IPS-18c (cell line): ENCODE measurements around the gene GAS7.

Source experiments
- H3K4me3 ChIP-seq: 2 replicates; pipeline ENCODE4 v1.7.0; 2013; ENCODE audit warnings: low read depth, mild to moderate bottlenecking, low read length, moderate library complexity; ENCODE audit not compliant: insufficient read depth
- H3K9me3 ChIP-seq: one replicate; pipeline ENCODE4 v1.6.1; 2013; ENCODE audit warnings: mild to moderate bottlenecking, low read length, moderate library complexity; ENCODE audit not compliant: control insufficient read depth, insufficient read depth

GAS7 gene

DNA sequence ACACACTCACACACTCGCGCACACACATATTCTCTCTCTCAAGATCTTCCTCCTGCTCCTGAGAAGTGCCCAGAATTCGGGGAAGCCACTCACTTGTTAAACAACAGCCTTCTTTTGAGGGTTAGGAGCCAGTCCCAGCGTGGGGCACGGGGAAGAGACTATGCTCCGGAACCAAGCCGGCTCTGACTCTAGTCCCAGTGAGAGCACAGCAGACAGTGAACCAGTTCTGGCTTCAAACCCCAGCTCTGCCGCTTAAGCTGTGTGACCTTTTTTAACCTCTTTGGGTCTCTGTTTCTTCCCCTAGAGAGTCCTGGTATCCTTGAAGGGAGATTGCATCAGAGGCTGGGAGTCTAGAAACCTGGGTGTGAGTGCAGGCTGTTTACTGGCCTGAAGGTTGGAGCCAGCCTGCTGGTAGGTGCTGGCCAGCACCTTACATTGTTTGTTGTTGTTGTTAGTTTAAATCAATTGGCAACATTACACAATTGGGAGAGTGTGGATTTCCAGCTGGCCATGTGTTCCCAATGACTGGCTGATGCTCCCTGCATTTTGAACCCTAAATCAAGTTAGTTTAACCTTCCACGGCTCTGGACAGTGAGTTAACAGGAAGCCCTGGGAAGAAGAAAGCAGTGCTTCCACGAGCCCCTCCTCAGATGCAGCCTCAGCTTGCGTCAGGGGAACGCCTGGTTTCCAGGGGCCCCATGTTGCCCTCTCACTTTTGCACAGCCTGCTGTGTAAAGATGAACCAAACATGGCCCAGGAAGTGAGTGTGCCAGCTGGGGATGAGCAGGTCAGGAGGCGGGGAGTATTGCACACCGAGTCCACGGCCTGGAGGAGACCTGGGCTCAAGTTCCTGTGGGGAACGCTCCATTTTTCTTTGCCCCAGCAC is 71.5 kb downstream of the GAS7 start:
- peaks cover 2% of the 10 kb centered on the region for H3K9me3 ChIP-seq
- H3K4me3 ChIP-seq, result no peak overlapping the region

DNA sequence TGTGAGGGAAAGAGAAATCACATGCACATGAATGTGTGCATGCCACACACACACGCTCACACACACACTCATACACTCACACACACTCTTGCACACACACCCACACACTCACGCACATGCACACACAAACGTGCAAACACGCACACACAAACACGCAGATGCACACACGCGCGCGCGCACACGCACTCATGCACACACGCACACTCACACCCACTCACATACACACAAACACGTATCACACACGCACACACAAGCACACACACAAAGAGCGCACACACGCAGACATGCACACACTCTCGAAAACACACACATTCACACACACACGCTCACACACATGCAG is 72.2 kb downstream of the GAS7 start:
- Histone ChIP-seq H3K4me3 (no peak overlapping the region), H3K9me3 (peaks cover 2% of the 10 kb centered on the region)

DNA sequence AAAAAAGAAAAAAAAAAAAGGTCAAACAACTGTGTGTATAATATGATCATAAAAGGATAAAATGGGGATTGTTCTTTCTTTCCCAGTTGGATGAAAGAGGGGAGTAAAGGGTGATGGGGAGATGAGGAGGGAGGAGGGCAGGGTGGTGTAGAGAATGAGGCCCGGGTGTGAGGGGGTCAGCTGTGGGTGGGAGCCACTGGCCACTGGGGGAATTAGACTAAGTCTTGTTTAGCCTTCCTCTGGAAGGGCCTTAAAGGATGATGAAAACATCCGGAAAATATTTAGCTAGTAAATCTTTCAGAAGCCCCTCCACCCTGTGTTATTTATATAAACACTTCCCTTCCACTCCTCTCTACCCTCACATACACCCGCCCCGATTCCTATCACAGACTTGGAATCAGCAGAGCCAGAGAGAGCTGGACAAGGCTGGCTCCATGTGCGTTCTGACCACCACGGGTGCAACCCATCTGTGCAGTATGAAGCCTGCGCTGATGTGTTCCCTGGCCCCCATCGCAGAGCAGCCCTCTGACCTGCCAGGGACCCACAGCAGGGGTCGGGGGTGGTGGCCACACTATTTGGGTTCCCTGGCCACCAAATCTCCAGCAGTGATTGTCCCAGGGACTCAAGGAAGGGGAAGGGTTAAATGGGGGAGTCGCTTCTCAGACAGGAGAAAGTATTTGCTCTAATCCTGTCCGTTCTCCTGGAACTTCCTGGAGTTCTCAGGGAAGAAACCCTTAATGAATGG is 72.7 kb downstream of the GAS7 start:
- Histone ChIP-seq H3K9me3 (peaks cover 2% of the 10 kb centered on the region), H3K4me3 (no peak overlapping the region)

DNA sequence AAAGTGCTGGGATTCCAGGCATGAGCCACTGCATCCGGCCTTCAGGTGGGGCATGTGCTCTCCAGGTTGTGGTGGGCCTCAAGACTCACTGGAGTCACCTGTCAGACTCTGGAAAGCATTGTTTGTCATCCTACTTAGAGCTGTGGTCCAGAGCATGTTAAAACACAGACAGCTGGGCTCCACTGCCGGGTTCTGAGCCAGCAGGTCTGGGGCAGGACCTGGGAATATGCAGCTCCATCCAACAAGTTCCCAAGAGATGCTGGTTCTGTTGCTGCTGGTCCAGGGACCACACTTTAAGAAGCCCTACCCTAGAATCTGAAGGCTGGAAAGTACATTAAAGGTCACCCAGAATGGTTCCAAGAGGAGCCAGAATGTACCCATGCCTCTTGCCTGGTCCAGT is 75.3 kb downstream of the GAS7 start:
- no peak overlapping the region for H3K4me3 ChIP-seq

DNA sequence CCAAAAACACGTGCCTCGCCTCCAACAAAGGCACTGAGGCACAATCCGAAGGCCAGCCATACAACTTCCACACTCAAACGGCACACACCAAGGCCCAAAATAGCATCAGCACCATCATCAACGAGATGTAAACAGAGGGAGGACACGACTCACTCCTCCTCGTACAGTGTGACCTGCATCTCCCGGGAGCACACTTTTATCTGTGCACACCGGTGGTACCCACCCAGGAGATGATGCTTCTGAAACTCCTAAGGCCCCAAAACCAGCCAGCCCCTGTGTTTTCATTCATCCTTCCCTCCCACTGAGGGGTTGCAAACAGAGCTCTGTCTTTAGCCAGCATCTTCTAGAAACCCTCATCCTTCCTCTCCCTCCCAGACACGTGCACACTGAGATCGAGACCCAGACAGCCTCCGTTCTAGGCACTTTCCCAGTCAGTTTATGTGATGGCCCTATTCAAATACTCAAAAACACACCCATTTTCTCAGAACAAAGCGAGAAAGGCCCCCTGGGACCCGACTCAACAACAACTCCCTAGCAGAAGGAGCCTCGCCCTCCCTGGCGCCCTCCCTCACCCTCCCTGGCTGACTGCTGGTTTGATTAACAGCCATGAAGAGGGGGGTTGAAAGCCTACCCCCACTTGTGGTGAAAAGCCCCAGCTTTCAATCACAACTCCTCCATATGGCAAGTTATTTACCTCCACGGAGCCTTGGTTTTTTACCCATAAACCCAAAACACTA is 76.3 kb downstream of the GAS7 start:
- no peak overlapping the region for H3K4me3 ChIP-seq
- H3K9me3 ChIP-seq, result no peaks in the 10 kb centered on the region

More for the DNA sequence above, 75.3 kb downstream of the GAS7 start:
- H3K9me3 ChIP-seq, result no peaks in the 10 kb centered on the region

DNA sequence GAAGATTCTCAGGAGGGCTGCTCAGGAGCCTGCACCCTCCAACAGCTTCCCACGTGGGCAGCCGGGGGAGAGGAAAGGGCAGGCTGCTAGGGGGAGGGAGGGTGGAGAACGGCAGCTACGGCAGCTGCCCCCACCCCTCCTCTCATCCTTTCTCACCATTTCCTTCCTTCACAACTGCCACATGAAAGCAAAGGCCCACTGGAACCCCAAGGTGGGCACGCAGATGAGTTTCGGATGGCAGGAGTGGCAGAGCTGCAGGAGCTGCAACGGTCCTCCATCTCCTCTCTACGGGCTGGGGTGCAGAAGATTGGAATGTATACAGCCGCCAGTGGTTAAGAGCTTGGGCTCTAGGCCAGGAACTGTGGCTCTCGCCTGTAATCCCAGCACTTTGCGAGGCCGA is 77.7 kb downstream of the GAS7 start:
- Histone ChIP-seq H3K9me3 (no peaks in the 10 kb centered on the region), H3K4me3 (no peak overlapping the region)

DNA sequence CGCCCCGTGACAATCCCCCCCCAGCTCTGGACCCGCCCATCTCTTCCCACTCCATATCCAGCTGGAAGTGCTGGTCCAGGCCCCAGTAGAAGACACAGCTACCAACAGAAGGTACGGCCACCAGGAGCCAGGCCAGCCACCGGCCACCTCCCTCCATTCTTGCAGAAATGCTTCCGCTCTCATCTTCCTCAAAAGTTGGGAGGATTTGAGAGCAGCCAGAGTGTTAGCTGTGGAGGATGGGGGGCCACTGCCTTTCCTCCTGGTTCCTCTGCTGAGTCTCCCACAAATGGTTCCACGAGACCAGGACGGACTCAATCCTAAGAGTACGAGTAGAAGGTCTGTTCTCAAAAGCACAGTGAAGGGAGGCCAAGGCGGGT is 78.3 kb downstream of the GAS7 start:
- H3K9me3 ChIP-seq, result no peaks in the 10 kb centered on the region
- H3K4me3 ChIP-seq, result no peak overlapping the region

DNA sequence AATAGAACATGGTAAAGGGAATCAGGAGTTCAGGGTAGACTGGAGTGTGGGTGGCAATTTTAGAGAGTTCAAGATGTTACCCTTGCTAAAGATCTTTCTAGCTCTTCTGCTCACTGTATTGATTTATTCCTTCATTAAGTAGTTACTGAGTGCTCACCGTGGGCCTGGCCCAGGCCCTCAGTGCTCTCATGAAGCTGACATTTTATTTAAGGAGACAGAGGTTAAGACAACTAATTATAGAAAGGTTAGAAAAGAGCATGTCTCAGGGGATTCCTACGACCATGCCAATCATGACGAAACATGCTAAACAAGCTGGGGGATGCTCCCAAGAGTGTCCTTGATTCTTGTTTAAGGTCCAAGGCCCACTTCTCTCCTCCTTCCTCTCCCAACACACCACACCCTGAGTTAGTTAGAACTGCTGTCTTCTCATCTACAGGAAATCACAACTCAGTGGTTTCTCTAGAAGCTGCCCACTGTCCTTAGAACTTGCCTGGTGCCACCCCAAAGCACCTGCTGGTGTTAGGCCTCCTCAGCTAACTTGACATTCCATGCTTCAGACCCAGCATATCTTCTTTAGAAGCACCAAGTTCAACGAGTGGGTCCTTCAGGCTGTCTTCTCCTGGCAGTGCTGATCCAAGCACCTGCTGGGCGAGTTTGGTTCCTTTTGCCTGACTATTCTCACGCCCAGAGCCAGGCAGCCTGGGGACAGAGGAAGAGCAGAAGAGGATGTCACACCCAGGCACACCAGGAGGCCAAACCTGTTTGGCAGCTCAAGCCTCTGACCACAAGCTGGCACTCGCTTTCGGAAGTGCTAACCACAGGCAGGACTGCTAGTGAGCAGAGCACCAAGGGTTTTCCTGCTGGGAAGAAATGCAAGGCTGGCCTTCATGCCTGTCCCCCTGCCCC is 79.0 kb downstream of the GAS7 start:
- Histone ChIP-seq H3K9me3 (no peaks in the 10 kb centered on the region), H3K4me3 (no peak overlapping the region)

DNA sequence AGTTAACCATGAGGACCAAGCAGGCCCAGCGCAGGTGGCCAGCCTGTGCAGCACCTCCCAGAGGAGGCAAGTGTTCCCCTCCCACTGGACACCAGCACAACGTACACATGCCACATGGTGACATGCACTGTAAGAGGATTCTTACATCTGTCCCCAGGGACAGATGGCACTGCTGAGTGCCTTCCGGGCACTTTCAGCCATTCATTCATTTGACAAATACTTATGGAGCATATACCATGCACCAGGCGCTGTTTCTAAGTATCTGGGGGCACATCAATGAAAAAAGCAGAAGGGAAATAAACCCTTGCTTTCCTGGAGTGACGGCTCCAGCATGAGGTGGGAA is 79.6 kb downstream of the GAS7 start:
- H3K4me3 ChIP-seq, result no peak overlapping the region

DNA sequence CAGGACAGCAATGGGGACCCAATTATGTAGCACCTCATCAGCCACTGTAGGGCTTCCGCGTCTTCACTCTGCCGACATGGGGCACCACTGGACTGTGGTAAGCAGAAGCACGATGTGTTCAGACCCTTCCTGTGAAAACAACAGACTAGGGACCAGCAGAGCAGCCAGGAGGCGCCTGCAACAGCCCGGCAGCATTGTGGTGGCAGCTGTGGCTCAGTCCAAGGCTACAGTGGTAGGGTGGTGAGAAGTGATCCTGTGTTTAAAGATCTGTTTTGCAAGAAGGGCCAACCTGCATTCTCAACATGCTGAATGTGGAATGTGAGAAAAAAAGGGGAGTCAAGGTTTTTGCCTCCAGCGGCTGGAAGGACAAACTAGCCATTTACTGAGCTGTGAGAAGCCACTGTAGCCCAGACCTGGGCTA is 80.8 kb downstream of the GAS7 start:
- H3K9me3 ChIP-seq, result no peaks in the 10 kb centered on the region
- no peak overlapping the region for H3K4me3 ChIP-seq

More for the DNA sequence above, 79.6 kb downstream of the GAS7 start:
- no peaks in the 10 kb centered on the region for H3K9me3 ChIP-seq

DNA sequence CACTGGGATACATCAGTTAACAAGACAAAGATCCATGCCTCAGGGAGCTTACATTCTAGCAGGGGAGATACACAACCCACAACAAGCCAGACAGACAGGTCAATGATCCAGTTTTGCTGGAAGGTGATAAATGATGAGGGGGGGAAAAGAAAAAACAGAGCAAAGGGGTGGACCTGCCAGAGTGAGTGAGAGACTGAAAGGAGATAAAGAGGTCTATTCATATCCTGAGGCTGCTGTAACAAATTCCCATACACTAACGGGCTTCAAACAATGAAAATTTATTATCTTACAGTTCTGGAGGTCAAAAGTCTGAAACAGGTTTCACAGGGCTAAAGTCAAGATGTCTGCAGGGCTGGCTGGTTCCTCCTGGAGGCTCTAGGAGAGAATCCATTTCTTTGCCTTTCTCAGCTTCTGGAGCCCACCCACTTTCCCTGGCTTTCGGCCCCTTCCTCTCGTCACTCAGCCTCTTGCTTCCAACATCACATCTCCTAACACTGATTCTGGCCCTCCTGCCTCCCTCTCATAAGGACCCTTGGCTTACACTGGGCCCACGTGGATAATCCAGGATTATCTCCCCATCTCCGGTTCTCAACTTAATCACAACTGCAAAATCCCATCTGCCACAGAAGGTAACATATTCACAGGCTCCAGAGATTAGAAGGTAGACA is 81.5 kb downstream of the GAS7 start:
- H3K4me3 ChIP-seq, result no peak overlapping the region
- H3K9me3 ChIP-seq, result no peaks in the 10 kb centered on the region

DNA sequence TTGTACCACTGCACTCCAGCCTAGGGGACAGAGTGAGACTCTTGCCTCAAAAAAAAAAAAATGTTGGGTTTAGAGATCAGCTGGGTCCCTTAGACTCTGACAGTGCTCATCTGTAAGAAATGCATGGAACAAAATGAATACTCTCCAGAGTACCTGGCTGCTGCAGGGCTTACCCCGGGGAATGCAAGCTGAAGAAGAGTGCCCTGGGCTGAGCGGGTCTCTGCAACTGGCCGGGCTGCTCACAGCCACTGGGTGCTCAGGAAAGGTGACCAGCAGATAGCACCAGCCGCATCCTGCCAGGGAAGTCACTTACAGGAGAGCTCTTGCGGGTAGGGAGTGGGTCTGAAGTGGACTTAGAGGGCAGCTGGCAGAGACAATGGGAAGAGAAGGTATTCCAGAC is 82.1 kb downstream of the GAS7 start:
- H3K4me3 ChIP-seq, result no peak overlapping the region

DNA sequence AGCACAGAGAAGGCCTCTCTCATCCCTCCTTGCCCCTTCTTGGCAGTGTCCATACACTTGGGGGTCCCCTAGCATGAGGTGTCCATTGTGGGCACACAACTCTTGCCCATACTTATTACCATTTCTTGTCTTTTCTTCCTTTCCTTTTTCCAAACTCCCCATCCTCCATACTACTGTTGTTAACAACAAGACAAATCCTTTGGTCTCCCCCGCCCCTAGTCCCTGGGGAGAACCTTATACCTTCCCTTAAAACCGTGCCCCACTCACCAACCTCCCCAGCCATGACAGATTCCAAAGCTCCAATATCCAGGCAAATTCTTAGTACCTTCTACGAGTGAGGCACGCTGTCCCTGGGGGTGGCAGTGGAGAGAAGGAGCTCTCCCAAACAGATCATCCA is 82.9 kb downstream of the GAS7 start:
- no peak overlapping the region for H3K4me3 ChIP-seq

More for the DNA sequence above, 82.1 kb downstream of the GAS7 start:
- H3K9me3 ChIP-seq, result no peaks in the 10 kb centered on the region

DNA sequence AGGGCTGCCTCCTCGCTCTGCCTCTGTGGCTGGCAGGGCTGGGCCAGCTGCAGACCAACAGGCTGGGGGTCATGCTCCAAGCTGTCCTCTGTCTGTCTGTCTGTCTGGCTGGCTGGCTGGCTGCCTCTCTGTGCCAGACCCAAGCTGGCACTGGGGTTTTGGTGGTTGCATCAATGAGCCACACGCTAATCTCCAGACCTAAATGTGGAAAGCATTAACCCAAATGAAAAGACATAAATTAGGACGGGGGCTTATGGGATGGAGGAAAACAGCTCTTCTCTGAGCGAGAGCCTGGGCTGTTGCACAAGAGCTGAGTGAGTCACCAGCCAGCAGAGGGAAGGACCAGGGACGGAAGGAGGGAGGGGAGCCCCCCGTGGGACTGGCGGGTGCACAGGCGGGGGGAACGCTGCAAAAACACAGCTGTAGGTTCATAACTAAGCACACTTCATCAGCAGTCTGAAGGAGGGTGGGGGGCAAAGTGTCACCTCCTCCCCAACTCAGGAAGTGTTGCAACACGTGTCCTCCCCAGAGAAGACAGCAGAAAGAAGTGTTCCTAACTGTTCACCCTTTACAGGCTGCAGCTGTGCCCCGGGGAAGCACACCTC is 83.4 kb downstream of the GAS7 start:
- Histone ChIP-seq H3K4me3 (no peak overlapping the region), H3K9me3 (no peaks in the 10 kb centered on the region)

More for the DNA sequence above, 82.9 kb downstream of the GAS7 start:
- no peaks in the 10 kb centered on the region for H3K9me3 ChIP-seq

DNA sequence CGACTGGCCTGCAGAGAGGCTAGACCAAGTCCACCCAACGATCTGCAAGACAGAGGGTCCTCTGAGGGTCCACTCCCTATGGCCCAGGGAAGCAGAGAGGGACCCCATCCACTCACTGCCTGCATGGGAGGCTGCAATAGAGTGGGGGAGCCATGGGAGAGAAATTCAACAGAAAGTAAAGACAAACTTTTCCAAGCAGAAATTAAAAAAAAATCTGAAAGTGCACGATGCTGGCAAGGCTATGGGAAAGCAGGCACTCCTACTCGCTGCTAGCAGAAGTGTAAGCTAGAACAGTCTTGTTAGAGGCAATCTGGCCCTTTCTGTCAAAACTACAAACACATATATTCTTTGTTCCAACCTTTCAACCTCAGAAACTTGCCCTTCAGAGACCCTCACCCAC is 85.4 kb downstream of the GAS7 start:
- Histone ChIP-seq H3K4me3 (no peak overlapping the region), H3K9me3 (no peaks in the 10 kb centered on the region)

DNA sequence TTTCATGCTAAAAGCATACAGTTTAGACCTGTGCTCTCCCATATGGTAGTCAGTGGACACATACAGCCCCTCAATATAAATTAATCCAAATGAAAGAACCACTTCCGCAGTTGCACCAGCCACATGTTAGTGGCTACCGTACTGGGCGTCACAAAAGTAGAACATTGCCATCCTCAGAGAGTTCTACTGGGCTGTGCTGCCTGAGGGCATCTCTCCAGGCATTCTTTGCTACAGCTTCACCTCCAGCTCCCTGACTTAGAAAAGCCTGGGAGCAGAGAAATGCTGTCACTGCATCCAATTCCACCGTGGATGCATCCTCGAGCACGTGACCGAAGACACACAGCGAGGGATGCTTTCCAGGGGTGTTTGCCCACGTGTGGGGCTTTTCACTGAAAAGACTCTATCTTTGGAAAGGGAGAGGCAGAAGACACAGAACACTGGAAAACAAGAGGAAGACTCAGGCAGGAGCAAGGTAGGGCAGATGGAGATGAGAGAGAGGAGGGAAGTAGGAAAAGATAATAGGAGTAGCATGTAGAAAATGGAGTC is 86.4 kb downstream of the GAS7 start:
- no peaks in the 10 kb centered on the region for H3K9me3 ChIP-seq

More for the DNA sequence above, 86.4 kb downstream of the GAS7 start:
- H3K4me3 ChIP-seq, result no peak overlapping the region
